Measurements from ENCODE around the gene BORCS5. TPM values are rescaled to one million over a fixed set of nuclear protein-coding genes. Genes with fewer than 3 reads are reported as not detected.

BORCS5 gene
- total RNA-seq, 1 donor: 15.2 TPM

GRCh38 chr12:12506496-12506890 lies 149.6 kb downstream of the BORCS5 start:
- H3K4me1 ChIP-seq (ENCODE audit: insufficient read depth, low read length): peaks cover 4% of the 10 kb centered on the region
- H3K27me3 ChIP-seq (ENCODE audit: insufficient read depth, low read length): no peaks in the 10 kb centered on the region
- H3K4me3 ChIP-seq (ENCODE audit: low read length): no peak overlapping the region
- H3K9me3 ChIP-seq (ENCODE audit: low read depth, low read length): no peaks in the 10 kb centered on the region

GRCh38 chr12:12507121-12507520 lies 150.2 kb downstream of the BORCS5 start:
- Histone ChIP-seq H3K9me3 (ENCODE audit: low read depth, low read length) (no peaks in the 10 kb centered on the region), H3K27me3 (ENCODE audit: insufficient read depth, low read length) (no peaks in the 10 kb centered on the region), H3K4me3 (ENCODE audit: low read length) (no peak overlapping the region), H3K4me1 (ENCODE audit: insufficient read depth, low read length) (peaks cover 4% of the 10 kb centered on the region)

DNA sequence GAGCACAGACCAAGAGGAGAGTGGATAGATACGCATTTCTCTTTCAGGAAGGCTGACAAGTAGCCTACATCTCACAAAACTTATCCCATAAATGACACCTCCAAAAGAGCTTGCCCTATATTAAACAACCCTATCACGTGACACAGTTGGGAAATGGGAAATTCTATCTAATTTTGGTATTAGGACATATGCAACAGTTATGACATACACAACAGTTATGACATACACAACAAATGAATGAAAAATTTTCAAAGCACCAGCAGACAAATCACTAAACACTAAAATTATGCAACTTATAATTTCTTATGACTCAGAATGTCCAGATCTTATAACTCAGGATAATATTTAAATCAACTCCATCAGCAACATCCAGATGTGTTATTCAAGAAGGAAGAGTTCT lies 151.7 kb downstream of the BORCS5 start:
- no peak overlapping the region for H3K4me3 ChIP-seq (ENCODE audit: low read length)
- H3K9me3 ChIP-seq (ENCODE audit: low read depth, low read length): no peaks in the 10 kb centered on the region
- no peaks in the 10 kb centered on the region for H3K27me3 ChIP-seq (ENCODE audit: insufficient read depth, low read length)
- H3K4me1 ChIP-seq (ENCODE audit: insufficient read depth, low read length): peaks cover 4% of the 10 kb centered on the region

GRCh38 chr12:12510141-12510540 lies 153.3 kb downstream of the BORCS5 start:
- Histone ChIP-seq H3K9me3 (ENCODE audit: low read depth, low read length) (no peaks in the 10 kb centered on the region), H3K4me3 (ENCODE audit: low read length) (no peak overlapping the region), H3K4me1 (ENCODE audit: insufficient read depth, low read length) (peaks cover 4% of the 10 kb centered on the region), H3K27me3 (ENCODE audit: insufficient read depth, low read length) (no peaks in the 10 kb centered on the region)

DNA sequence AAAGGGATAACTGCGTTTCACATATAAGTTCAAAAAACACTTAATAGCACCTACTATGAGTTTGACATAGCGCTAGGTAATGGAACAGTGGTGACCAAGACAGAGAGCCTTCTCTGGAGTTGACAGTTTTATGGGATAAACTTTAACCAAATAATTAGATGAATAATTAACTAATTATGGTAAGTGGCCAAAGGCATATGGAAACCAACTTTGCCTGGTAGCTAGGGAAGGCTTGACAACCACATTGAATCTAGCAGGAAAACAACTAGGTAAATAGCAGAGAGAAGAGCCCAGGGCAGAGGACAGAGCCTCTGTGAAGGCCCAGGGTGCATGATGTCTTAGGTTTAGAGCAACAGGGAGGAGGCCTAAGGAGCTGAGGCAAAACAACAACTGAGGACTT lies 153.7 kb downstream of the BORCS5 start:
- H3K4me1 ChIP-seq (ENCODE audit: insufficient read depth, low read length): no peaks in the 10 kb centered on the region
- H3K4me3 ChIP-seq (ENCODE audit: low read length): no peak overlapping the region
- H3K9me3 ChIP-seq (ENCODE audit: low read depth, low read length): no peaks in the 10 kb centered on the region

GRCh38 chr12:12511021-12511783 lies 154.3 kb downstream of the BORCS5 start:
- Histone ChIP-seq H3K4me3 (ENCODE audit: low read length) (no peak overlapping the region), H3K27me3 (ENCODE audit: insufficient read depth, low read length) (no peaks in the 10 kb centered on the region), H3K4me1 (ENCODE audit: insufficient read depth, low read length) (no peaks in the 10 kb centered on the region), H3K9me3 (ENCODE audit: low read depth, low read length) (no peaks in the 10 kb centered on the region)

More for the DNA sequence above, 153.7 kb downstream of the BORCS5 start:
- no peaks in the 10 kb centered on the region for H3K27me3 ChIP-seq (ENCODE audit: insufficient read depth, low read length)

DNA sequence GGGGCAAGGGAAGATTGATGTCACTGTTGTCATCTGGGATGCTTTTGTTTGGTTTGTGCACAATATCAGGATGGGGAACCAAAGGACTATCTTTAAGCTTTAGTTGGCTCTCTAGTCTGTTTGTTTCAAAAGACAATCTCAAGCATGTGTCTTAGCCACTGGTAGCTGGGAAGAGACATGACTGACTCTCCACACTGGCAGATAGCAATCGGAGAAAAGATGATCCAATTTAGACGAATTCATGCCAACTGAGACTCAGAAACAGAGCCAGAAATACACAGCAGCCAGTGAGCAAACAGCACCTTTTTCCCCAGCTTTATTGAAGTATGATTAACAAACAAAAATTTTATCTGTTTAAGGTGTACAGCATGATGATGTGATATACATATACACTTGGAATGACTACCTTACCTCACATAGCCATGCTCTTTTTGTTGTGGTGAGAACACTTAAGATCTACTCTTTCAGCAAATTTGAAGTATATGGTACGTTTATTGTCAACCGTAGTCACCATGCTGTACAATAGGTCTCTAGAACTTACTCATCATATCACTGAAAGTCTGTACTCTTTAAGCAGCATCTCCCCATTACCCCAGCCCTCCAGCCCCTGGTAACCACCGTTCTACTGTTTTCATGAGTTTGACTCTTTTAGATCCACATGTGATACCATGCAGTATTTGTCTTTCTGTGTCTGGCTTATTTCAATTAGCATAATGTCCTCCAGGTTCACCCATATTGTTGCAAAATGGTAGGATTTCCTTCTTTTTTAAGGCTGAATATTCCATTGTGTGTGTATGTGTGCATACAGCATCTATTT lies 155.2 kb downstream of the BORCS5 start:
- H3K27me3 ChIP-seq (ENCODE audit: insufficient read depth, low read length): no peaks in the 10 kb centered on the region
- H3K4me3 ChIP-seq (ENCODE audit: low read length): no peak overlapping the region
- H3K9me3 ChIP-seq (ENCODE audit: low read depth, low read length): no peaks in the 10 kb centered on the region
- H3K4me1 ChIP-seq (ENCODE audit: insufficient read depth, low read length): no peaks in the 10 kb centered on the region

DNA sequence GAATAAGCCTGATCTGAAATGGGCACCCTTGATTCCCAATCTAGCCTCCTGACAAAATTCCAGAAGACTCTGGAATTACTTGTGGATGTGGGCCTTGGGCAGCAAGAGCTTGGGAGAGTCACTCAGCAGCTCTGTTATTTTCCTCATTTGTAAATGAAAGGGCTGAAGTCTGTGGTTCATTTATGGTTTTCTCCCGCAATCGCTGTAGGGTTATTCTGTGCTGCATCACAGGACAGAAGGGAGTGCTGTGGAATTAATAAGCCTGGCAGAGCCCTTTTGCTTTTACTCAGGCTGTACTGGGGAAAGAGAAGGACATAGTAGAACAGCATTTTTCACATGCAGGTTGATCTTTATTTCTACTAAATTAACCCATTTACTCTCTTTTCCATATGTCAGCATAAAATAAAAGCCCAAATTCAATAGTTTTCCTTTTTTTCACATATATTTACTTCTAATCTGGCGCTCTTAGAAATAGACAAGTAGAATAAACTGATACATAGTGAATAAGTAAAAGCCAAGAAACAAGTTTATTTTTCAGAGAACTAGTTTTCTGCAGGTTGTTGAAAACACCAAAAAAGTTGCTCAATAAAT lies 156.6 kb downstream of the BORCS5 start:
- no peak overlapping the region for H3K4me3 ChIP-seq (ENCODE audit: low read length)
- H3K9me3 ChIP-seq (ENCODE audit: low read depth, low read length): no peaks in the 10 kb centered on the region
- peaks cover 4% of the 10 kb centered on the region for H3K4me1 ChIP-seq (ENCODE audit: insufficient read depth, low read length)
- no peaks in the 10 kb centered on the region for H3K27me3 ChIP-seq (ENCODE audit: insufficient read depth, low read length)

- Histone ChIP-seq H3K4me3 (ENCODE audit: low read length) (no peak overlapping the region), H3K9me3 (ENCODE audit: low read depth, low read length) (no peaks in the 10 kb centered on the region), H3K4me1 (ENCODE audit: insufficient read depth, low read length) (peaks cover 8% of the 10 kb centered on the region), H3K27me3 (ENCODE audit: insufficient read depth, low read length) (no peaks in the 10 kb centered on the region)
Observed at GRCh38 chr12:12518464-12518845, 161.6 kb downstream of the BORCS5 start.

DNA sequence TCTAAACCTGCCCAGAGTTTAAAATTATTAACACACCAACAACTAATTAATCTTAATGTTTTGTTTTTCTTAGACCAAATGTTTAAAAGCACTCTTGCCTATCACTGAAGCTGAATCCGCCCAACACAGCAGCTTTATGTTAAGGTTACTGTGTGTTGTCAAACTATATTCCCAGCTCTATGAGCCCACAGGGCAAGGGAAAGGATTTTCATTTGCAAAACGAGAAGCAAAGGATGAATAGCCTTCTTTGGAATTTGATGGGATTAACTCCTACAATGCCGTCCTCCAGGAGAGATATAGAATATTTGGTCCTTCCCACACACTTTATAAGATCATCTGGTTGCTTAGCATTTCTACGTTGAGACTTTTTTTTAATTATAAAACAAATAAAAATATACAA lies 162.0 kb downstream of the BORCS5 start:
- Histone ChIP-seq H3K4me3 (ENCODE audit: low read length) (no peak overlapping the region), H3K9me3 (ENCODE audit: low read depth, low read length) (no peaks in the 10 kb centered on the region), H3K27me3 (ENCODE audit: insufficient read depth, low read length) (no peaks in the 10 kb centered on the region), H3K4me1 (ENCODE audit: insufficient read depth, low read length) (peaks cover 8% of the 10 kb centered on the region)

Other genes with a start within 250 kb of the BORCS5 start
- gene LRP6, start 90.0 kb upstream of the BORCS5 start, total RNA-seq: 4.9 TPM
- 0.31 TPM for gene MANSC1, start 6.8 kb upstream of the BORCS5 start, total RNA-seq
- gene DUSP16, start 205.8 kb downstream of the BORCS5 start, total RNA-seq: 29.5 TPM